HG03520 (cell line): ENCODE measurements around the gene YOD1.

Experiments used
- ATAC-seq: cut with Tn5 transposase; IDR thresholded peaks from one replicate; pipeline ENCODE4 v1.9.1; 2021; ENCODE audit warnings: mild to moderate bottlenecking, moderate library complexity; ENCODE audit not compliant: unreplicated experiment

The YOD1 gene

GRCh38 chr1:207073906-207074820, 23.2 kb upstream of the YOD1 start:
- no peak for ATAC-seq

- ATAC-seq = no peak
These were observed 21.2 kb upstream of the YOD1 start for GRCh38 chr1:207072233-207072632.

GRCh38 chr1:207071426-207071825, 20.4 kb upstream of the YOD1 start:
- ATAC-seq = no peak

GRCh38 chr1:207070811-207071210, 19.8 kb upstream of the YOD1 start:
- ATAC-seq = no peak

- ATAC-seq = no peak
These were observed 19.0 kb upstream of the YOD1 start for GRCh38 chr1:207069858-207070506.

- ATAC-seq = no peak
These were observed 18.1 kb upstream of the YOD1 start for GRCh38 chr1:207069061-207069460.

GRCh38 chr1:207067665-207068064, 16.7 kb upstream of the YOD1 start:
- no peak for ATAC-seq

GRCh38 chr1:207067185-207067584, 16.2 kb upstream of the YOD1 start:
- no peak for ATAC-seq

GRCh38 chr1:207064561-207064960, 13.6 kb upstream of the YOD1 start:
- no peak for ATAC-seq

GRCh38 chr1:207063014-207063413, 12.0 kb upstream of the YOD1 start:
- ATAC-seq = no peak

- no peak for ATAC-seq
These were observed 11.1 kb upstream of the YOD1 start for GRCh38 chr1:207062058-207062457.

GRCh38 chr1:207060596-207060995, 9.6 kb upstream of the YOD1 start:
- no peak for ATAC-seq

- no peak for ATAC-seq
These were observed 8.9 kb upstream of the YOD1 start for GRCh38 chr1:207059881-207060280.

GRCh38 chr1:207058878-207059867, 8.2 kb upstream of the YOD1 start:
- no peak for ATAC-seq

- ATAC-seq = no peak
These were observed 7.2 kb upstream of the YOD1 start for GRCh38 chr1:207058252-207058651.

GRCh38 chr1:207056673-207057072, 5.7 kb upstream of the YOD1 start:
- no peak for ATAC-seq

- no peak for ATAC-seq
These were observed 4.5 kb upstream of the YOD1 start for GRCh38 chr1:207055386-207056001.

GRCh38 chr1:207054491-207054890, 3.5 kb upstream of the YOD1 start:
- ATAC-seq = no peak

GRCh38 chr1:207052911-207053769, 2.1 kb upstream of the YOD1 start, which contains the start of gene PFKFB2:
Gene PFKFB2, plus strand, starts transcription at chr1:207053275. Its CDS starts 1,443 bp downstream, at chr1:207054718.
- ATAC-seq = peak; percentile 75
